Neural progenitor cell (in vitro differentiated cells): Measurements from ENCODE around the gene KEAP1. TPM values are rescaled to one million over a fixed set of nuclear protein-coding genes. Genes with fewer than 3 reads are reported as not detected.
"Not testable (repeated sequence)": the region's sequence is repeated elsewhere in the genome, so short reads cannot be mapped to it uniquely, and the experiment has no call there.

Experiments
- DNase-seq: peaks from one replicate; pipeline ENCODE4 v3.0.0-alpha.2; 2016; ENCODE audit warnings: low spot score
- H2AFZ ChIP-seq: fragments of 200-600 bp; sonication (generic); replicated peaks from 2 replicates; pipeline ENCODE4 v1.6.1; 2016; ENCODE audit warnings: antibody characterized with exemption
- H3F3A ChIP-seq: fragments of 200-600 bp; sonication (generic); 2 replicates; pipeline ENCODE4 v1.6.1; 2016; ENCODE audit warnings: antibody characterized with exemption, low read depth
- H3K27ac ChIP-seq: fragments of 200-600 bp; sonication (generic); 2 replicates; pipeline ENCODE4 v1.5.1; 2016; ENCODE audit warnings: mild to moderate bottlenecking
- H3K27me3 ChIP-seq: fragments of 200-600 bp; sonication (generic); 2 replicates; pipeline ENCODE4 v1.6.1; 2016; ENCODE audit warnings: mild to moderate bottlenecking, moderate library complexity
- H3K36me3 ChIP-seq: fragments of 200-600 bp; sonication (generic); 2 replicates; pipeline ENCODE4 v1.5.1; 2016
- H3K4me1 ChIP-seq: fragments of 200-600 bp; sonication (generic); 2 replicates; pipeline ENCODE4 v1.6.1; 2016; ENCODE audit warnings: mixed run types
- H3K4me2 ChIP-seq: fragments of 200-600 bp; sonication (generic); 2 replicates; pipeline ENCODE4 v1.6.1; 2016
- H3K4me3 ChIP-seq: fragments of 200-600 bp; sonication (generic); 2 replicates; pipeline ENCODE4 v1.5.1; 2016
- H3K79me2 ChIP-seq: fragments of 200-600 bp; sonication (generic); 2 replicates; pipeline ENCODE4 v1.6.1; 2016; ENCODE audit warnings: low read depth
- H3K9ac ChIP-seq: fragments of 200-600 bp; sonication (generic); 2 replicates; pipeline ENCODE4 v1.6.1; 2016
- H3K9me3 ChIP-seq: fragments of 200-600 bp; sonication (generic); 2 replicates; pipeline ENCODE4 v1.5.1; 2016; ENCODE audit warnings: low read depth
- H4K20me1 ChIP-seq: fragments of 200-600 bp; sonication (generic); 2 replicates; pipeline ENCODE4 v1.6.1; 2016; ENCODE audit warnings: low read depth
- H3K27ac Mint-ChIP-seq: 3 replicates; pipeline ENCODE4 v1.8.0; 2021; ENCODE audit warnings: mixed read lengths
- H3K27me3 Mint-ChIP-seq: 2 replicates; pipeline ENCODE4 v1.8.0; 2022; ENCODE audit warnings: low read depth, mild to moderate bottlenecking, inconsistent platforms, moderate library complexity, mixed read lengths; ENCODE audit not compliant: insufficient read depth
- H3K36me3 Mint-ChIP-seq: 3 replicates; pipeline ENCODE4 v1.8.0; 2021; ENCODE audit warnings: mixed read lengths
- H3K4me1 Mint-ChIP-seq: 3 replicates; pipeline ENCODE4 v1.8.0; 2021; ENCODE audit warnings: mixed read lengths
- H3K4me3 Mint-ChIP-seq: 3 replicates; pipeline ENCODE4 v1.8.0; 2021; ENCODE audit warnings: mild to moderate bottlenecking, moderate library complexity, mixed read lengths
- H3K9me3 Mint-ChIP-seq: 3 replicates; pipeline ENCODE4 v1.8.0; 2020; ENCODE audit warnings: mixed read lengths
- EZH2 ChIP-seq: fragments of 200-600 bp; sonication (generic); IDR thresholded peaks from 2 replicates; pipeline ENCODE4 v1.6.1; 2017; ENCODE audit warnings: antibody characterized with exemption, mild to moderate bottlenecking, moderate library complexity
- EZH2phosphoT487 ChIP-seq: fragments of 200-600 bp; sonication (generic); IDR thresholded peaks from 2 replicates; pipeline ENCODE4 v1.6.1; 2017; ENCODE audit warnings: antibody characterized with exemption
- total RNA-seq: library from RNA; depleted of rRNA; stranded (reverse); fragments of >200 nt; gene quantifications from 2 replicates; pipeline ENCODE4 v1.2.3, GENCODE V29; 2015; ENCODE audit warnings: low replicate concordance
- TF ChIP-seq, protein P1 (sequence below): fragments of 200-600 bp; sonication (generic); IDR thresholded peaks from 2 replicates; pipeline ENCODE4 v1.5.1; 2017; ENCODE audit warnings: antibody characterized with exemption, mild to moderate bottlenecking

The KEAP1 gene
- total RNA-seq, 1 donor from 2014 or later = 25.2 TPM

- H3K27ac Mint-ChIP-seq = no peak overlapping the region
- peak overlapping the region; percentile 83 for H3K4me2 ChIP-seq
- peak overlapping the region; percentile 94 for H2AFZ ChIP-seq
These were observed 41.9 kb downstream of the KEAP1 start for GRCh38 chr19:10461047-10461949.

GRCh38 chr19:10460714-10461046 lies 42.5 kb downstream of the KEAP1 start:
- Histone ChIP-seq H3K4me3 (no peak overlapping the region), H3K79me2 (no peaks in the 10 kb centered on the region), H3K27me3 (peaks cover 11% of the 10 kb centered on the region), H2AFZ (no peak overlapping the region), H3K27ac (no peak overlapping the region), H3K9ac (no peak overlapping the region), H3K9me3 (no peaks in the 10 kb centered on the region), H3K4me2 (no peak overlapping the region), H4K20me1 (no peaks in the 10 kb centered on the region), H3F3A (peaks cover 6% of the 10 kb centered on the region), H3K36me3 (no peaks in the 10 kb centered on the region), H3K4me1 (peaks cover 3% of the 10 kb centered on the region)
- Mint-ChIP-seq H3K4me3 (peak overlapping the region; percentile 70), H3K4me1 (peaks cover 11% of the 10 kb centered on the region), H3K27me3 (no peaks in the 10 kb centered on the region), H3K9me3 (no peaks in the 10 kb centered on the region), H3K27ac (no peak overlapping the region), H3K36me3 (peaks cover 1% of the 10 kb centered on the region)
- DNase-seq = no peak
- TF ChIP-seq, protein P1, sequence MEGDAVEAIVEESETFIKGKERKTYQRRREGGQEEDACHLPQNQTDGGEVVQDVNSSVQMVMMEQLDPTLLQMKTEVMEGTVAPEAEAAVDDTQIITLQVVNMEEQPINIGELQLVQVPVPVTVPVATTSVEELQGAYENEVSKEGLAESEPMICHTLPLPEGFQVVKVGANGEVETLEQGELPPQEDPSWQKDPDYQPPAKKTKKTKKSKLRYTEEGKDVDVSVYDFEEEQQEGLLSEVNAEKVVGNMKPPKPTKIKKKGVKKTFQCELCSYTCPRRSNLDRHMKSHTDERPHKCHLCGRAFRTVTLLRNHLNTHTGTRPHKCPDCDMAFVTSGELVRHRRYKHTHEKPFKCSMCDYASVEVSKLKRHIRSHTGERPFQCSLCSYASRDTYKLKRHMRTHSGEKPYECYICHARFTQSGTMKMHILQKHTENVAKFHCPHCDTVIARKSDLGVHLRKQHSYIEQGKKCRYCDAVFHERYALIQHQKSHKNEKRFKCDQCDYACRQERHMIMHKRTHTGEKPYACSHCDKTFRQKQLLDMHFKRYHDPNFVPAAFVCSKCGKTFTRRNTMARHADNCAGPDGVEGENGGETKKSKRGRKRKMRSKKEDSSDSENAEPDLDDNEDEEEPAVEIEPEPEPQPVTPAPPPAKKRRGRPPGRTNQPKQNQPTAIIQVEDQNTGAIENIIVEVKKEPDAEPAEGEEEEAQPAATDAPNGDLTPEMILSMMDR = no peak
- TF ChIP-seq EZH2 (no peak), EZH2phosphoT487 (no peak)

More at GRCh38 chr19:10461047-10461949, 41.9 kb downstream of the KEAP1 start:
- Mint-ChIP-seq H3K27me3 (no peaks in the 10 kb centered on the region), H3K4me1 (peaks cover 11% of the 10 kb centered on the region), H3K36me3 (no peaks in the 10 kb centered on the region), H3K9me3 (no peaks in the 10 kb centered on the region), H3K4me3 (peak overlapping the region; percentile 72)
- Histone ChIP-seq H3K27ac (no peak overlapping the region), H3F3A (peaks cover 6% of the 10 kb centered on the region), H3K9ac (no peak overlapping the region), H3K4me1 (peaks cover 3% of the 10 kb centered on the region), H3K9me3 (no peaks in the 10 kb centered on the region), H3K27me3 (peaks cover 11% of the 10 kb centered on the region), H4K20me1 (no peaks in the 10 kb centered on the region), H3K36me3 (no peaks in the 10 kb centered on the region), H3K4me3 (peak overlapping the region; percentile 45), H3K79me2 (no peaks in the 10 kb centered on the region)
- DNase-seq = peak; percentile 96
- TF ChIP-seq EZH2phosphoT487 (no peak), EZH2 (no peak)
- TF ChIP-seq, protein P1 = no peak

- H3K4me1 Mint-ChIP-seq = peaks cover 23% of the 10 kb centered on the region
- H3K9me3 Mint-ChIP-seq, H3K27ac ChIP-seq: not testable (repeated sequence)
These were observed 44.4 kb downstream of the KEAP1 start for GRCh38 chr19:10458733-10459132.

GRCh38 chr19:10454267-10454666 lies 48.9 kb downstream of the KEAP1 start:
- Histone ChIP-seq H3K4me2 (peak overlapping the region; percentile 66), H2AFZ (peak overlapping the region; percentile 43), H3K4me3 (peak overlapping the region; percentile 28), H3K9ac (no peak overlapping the region), H3F3A (no peaks in the 10 kb centered on the region), H3K79me2 (no peaks in the 10 kb centered on the region), H3K4me1 (peaks cover 19% of the 10 kb centered on the region), H3K27ac (no peak overlapping the region), H3K9me3 (no peaks in the 10 kb centered on the region), H3K36me3 (no peaks in the 10 kb centered on the region), H3K27me3 (no peaks in the 10 kb centered on the region), H4K20me1 (no peaks in the 10 kb centered on the region)
- TF ChIP-seq EZH2phosphoT487 (no peak), EZH2 (no peak)
- TF ChIP-seq, protein P1 = no peak
- peak; percentile 93 for DNase-seq
- H3K36me3 Mint-ChIP-seq = peaks cover 2% of the 10 kb centered on the region
- H3K4me3 Mint-ChIP-seq = no peak overlapping the region
- H3K4me1 Mint-ChIP-seq = peaks cover 32% of the 10 kb centered on the region
- H3K27me3 Mint-ChIP-seq = peaks cover 5% of the 10 kb centered on the region
- no peak overlapping the region for H3K27ac Mint-ChIP-seq
- no peaks in the 10 kb centered on the region for H3K9me3 Mint-ChIP-seq

More at GRCh38 chr19:10458733-10459132, 44.4 kb downstream of the KEAP1 start:
- H3K79me2 ChIP-seq, H3K27ac Mint-ChIP-seq, H3K4me3 ChIP-seq, H3K9me3 ChIP-seq, H3K36me3 Mint-ChIP-seq, H3K36me3 ChIP-seq, H2AFZ ChIP-seq, H3K9ac ChIP-seq, H3K27me3 Mint-ChIP-seq, H3K4me3 Mint-ChIP-seq, H3K4me2 ChIP-seq, H4K20me1 ChIP-seq, H3F3A ChIP-seq, DNase-seq: not testable (repeated sequence)
- Histone ChIP-seq H3K27me3 (peaks cover 11% of the 10 kb centered on the region), H3K4me1 (peaks cover 13% of the 10 kb centered on the region)
